ENCODE results near the gene IL22RA1. TPM values are rescaled to one million over a fixed set of nuclear protein-coding genes. Genes with fewer than 3 reads are reported as not detected.

Gene IL22RA1
- polyA plus RNA-seq, 1 donor from 2014 or later, result not detected

DNA sequence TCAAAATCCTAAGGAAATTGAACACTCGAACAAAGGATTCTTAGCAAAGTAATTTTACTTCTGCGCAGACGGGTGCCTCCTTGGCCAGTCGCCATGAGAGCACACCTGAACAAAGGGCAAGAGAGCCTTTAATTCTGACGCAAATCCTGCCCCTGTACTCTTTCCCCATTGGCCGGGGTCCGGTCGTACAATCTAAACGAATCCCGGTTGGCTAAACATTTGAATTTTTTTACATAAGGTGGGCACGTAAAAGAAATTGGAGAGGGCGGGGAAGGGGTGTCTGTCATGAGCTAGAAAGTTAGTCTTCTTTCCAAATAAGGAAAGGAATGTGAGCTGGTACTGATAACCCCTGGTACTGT is 8.2 kb upstream of the IL22RA1 start:
- Histone ChIP-seq H3K9me2 (ENCODE audit: insufficient read depth, low read length) (no peaks in the 10 kb centered on the region), H4K20me1 (ENCODE audit: insufficient read depth) (no peaks in the 10 kb centered on the region), H3K27me3 (ENCODE audit: insufficient read depth, low read depth, low read length) (peaks cover 2% of the 10 kb centered on the region), H3K79me2 (replicated peaks; ENCODE audit: insufficient read depth, low read length) (no peaks in the 10 kb centered on the region), H2AFZ (ENCODE audit: low read depth, low read length) (peak overlapping the region; percentile 56), H3F3A (ENCODE audit: insufficient read depth, low read length, poor library complexity, severe bottlenecking) (no peaks in the 10 kb centered on the region), H3K4me3 (ENCODE audit: low read length) (peak overlapping the region; percentile 53), H3K9me3 (ENCODE audit: low read length) (no peaks in the 10 kb centered on the region), H3K27ac (ENCODE audit: low read length) (peak overlapping the region; percentile 49), H3K9ac (ENCODE audit: low read length) (peak overlapping the region; percentile 51), H3K36me3 (ENCODE audit: insufficient read depth, low read length) (no peaks in the 10 kb centered on the region), H3K4me2 (ENCODE audit: low read length) (no peak overlapping the region)
- no peak for TF ChIP-seq MXI1 (conservative IDR thresholded peaks at IDR 0.05; ENCODE audit: poor library complexity, severe bottlenecking)
- no peak for TF ChIP-seq TAF1 (IDR thresholded peaks at IDR 0.05; ENCODE audit: low read depth)
- no peak for TF ChIP-seq POLR2AphosphoS5 (IDR thresholded peaks at IDR 0.05)
- TF ChIP-seq, protein P1, sequence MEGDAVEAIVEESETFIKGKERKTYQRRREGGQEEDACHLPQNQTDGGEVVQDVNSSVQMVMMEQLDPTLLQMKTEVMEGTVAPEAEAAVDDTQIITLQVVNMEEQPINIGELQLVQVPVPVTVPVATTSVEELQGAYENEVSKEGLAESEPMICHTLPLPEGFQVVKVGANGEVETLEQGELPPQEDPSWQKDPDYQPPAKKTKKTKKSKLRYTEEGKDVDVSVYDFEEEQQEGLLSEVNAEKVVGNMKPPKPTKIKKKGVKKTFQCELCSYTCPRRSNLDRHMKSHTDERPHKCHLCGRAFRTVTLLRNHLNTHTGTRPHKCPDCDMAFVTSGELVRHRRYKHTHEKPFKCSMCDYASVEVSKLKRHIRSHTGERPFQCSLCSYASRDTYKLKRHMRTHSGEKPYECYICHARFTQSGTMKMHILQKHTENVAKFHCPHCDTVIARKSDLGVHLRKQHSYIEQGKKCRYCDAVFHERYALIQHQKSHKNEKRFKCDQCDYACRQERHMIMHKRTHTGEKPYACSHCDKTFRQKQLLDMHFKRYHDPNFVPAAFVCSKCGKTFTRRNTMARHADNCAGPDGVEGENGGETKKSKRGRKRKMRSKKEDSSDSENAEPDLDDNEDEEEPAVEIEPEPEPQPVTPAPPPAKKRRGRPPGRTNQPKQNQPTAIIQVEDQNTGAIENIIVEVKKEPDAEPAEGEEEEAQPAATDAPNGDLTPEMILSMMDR (IDR thresholded peaks at IDR 0.05; ENCODE audit: poor library complexity, severe bottlenecking), result no peak
- no peak for TF ChIP-seq EP300 (conservative IDR thresholded peaks at IDR 0.05; ENCODE audit: poor library complexity, severe bottlenecking)
- TF ChIP-seq, protein P2, sequence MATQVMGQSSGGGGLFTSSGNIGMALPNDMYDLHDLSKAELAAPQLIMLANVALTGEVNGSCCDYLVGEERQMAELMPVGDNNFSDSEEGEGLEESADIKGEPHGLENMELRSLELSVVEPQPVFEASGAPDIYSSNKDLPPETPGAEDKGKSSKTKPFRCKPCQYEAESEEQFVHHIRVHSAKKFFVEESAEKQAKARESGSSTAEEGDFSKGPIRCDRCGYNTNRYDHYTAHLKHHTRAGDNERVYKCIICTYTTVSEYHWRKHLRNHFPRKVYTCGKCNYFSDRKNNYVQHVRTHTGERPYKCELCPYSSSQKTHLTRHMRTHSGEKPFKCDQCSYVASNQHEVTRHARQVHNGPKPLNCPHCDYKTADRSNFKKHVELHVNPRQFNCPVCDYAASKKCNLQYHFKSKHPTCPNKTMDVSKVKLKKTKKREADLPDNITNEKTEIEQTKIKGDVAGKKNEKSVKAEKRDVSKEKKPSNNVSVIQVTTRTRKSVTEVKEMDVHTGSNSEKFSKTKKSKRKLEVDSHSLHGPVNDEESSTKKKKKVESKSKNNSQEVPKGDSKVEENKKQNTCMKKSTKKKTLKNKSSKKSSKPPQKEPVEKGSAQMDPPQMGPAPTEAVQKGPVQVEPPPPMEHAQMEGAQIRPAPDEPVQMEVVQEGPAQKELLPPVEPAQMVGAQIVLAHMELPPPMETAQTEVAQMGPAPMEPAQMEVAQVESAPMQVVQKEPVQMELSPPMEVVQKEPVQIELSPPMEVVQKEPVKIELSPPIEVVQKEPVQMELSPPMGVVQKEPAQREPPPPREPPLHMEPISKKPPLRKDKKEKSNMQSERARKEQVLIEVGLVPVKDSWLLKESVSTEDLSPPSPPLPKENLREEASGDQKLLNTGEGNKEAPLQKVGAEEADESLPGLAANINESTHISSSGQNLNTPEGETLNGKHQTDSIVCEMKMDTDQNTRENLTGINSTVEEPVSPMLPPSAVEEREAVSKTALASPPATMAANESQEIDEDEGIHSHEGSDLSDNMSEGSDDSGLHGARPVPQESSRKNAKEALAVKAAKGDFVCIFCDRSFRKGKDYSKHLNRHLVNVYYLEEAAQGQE (IDR thresholded peaks at IDR 0.05; ENCODE audit: borderline replicate concordance), result no peak

DNA sequence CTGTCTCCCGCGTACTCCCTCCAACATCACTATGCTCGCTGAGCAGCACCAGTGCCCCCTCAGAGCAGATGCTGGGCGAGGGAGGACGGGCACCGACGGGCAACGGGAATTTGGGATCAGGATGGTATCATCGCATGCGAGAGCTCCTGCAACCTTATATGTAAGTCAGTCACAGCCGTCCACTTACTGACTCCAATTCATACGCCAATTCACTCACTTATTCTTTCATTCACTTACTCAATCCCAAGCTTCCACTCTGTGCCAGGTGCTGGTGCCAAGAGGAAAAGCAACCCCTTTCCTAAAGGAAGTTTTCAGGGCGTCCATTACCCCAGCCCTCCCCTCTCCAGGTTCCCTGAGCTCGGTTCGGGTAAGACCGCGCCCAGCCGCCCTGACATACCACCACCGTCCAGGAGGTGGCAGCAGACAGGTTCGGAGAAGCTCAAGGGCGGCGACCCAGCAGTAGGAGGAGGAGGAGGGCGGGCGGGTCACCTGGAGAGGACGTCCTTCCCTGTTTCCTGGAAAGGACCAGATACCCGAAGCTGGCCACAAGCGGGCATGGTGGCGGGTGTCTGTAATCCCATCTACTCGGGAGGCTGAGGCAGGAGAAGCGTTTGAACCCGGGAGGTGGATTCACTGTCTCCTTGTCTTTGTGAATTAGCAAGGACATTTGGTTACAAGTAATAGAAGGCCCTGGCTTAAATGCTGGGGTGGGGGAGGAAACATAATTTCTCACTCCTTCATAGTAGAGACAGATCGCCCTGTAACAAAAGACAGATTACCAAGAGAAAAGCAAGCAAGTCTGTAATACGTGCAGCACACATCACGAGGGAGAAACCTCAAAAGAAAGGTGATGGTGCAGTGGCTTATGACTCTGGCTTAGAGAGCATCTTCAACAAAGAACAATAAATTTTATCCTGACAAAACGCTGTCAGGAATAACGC is 7.6 kb upstream of the IL22RA1 start:
- peak overlapping the region; percentile 51 for H3K9ac ChIP-seq (ENCODE audit: low read length)
- no peak overlapping the region for H3K4me2 ChIP-seq (ENCODE audit: low read length)
- no peaks in the 10 kb centered on the region for H3K79me2 ChIP-seq (replicated peaks; ENCODE audit: insufficient read depth, low read length)
- no peaks in the 10 kb centered on the region for H3F3A ChIP-seq (ENCODE audit: insufficient read depth, low read length, poor library complexity, severe bottlenecking)
- TF ChIP-seq RAD21 (conservative IDR thresholded peaks at IDR 0.05) (peak; percentile 61), TAF1 (IDR thresholded peaks at IDR 0.05; ENCODE audit: low read depth) (no peak), POLR2AphosphoS5 (IDR thresholded peaks at IDR 0.05) (peak; percentile 32), MXI1 (conservative IDR thresholded peaks at IDR 0.05; ENCODE audit: poor library complexity, severe bottlenecking) (peak; percentile 16), EP300 (conservative IDR thresholded peaks at IDR 0.05; ENCODE audit: poor library complexity, severe bottlenecking) (no peak), EZH2 (IDR thresholded peaks at IDR 0.05; ENCODE audit: borderline replicate concordance, insufficient read depth, low read length, poor library complexity, severe bottlenecking) (no peak), SMC3 (conservative IDR thresholded peaks at IDR 0.05; ENCODE audit: poor library complexity) (peak; percentile 73)
- TF ChIP-seq, protein P2 (IDR thresholded peaks at IDR 0.05; ENCODE audit: borderline replicate concordance), result no peak
- TF ChIP-seq, protein P1 (IDR thresholded peaks at IDR 0.05; ENCODE audit: poor library complexity, severe bottlenecking), result peak; percentile 81
- peak overlapping the region; percentile 53 for H3K4me3 ChIP-seq (ENCODE audit: low read length)
- peaks cover 2% of the 10 kb centered on the region for H3K27me3 ChIP-seq (ENCODE audit: insufficient read depth, low read depth, low read length)
- no peaks in the 10 kb centered on the region for H3K9me2 ChIP-seq (ENCODE audit: insufficient read depth, low read length)
- H3K36me3 ChIP-seq (ENCODE audit: insufficient read depth, low read length), result no peaks in the 10 kb centered on the region
- peak overlapping the region; percentile 49 for H3K27ac ChIP-seq (ENCODE audit: low read length)
- no peaks in the 10 kb centered on the region for H3K9me3 ChIP-seq (ENCODE audit: low read length)
- no peaks in the 10 kb centered on the region for H4K20me1 ChIP-seq (ENCODE audit: insufficient read depth)
- peak overlapping the region; percentile 56 for H2AFZ ChIP-seq (ENCODE audit: low read depth, low read length)
